Measurements from ENCODE around the gene TBC1D32.

GRCh38 chr6:121067381-121067780 is 266.9 kb downstream of the TBC1D32 start:
- TF ChIP-seq ZNF274 (IDR thresholded peaks at IDR 0.05; ENCODE audit: low read length) (no peak), ZNF274 (tag by site-specific recombination; IDR thresholded peaks at IDR 0.05; ENCODE audit: borderline replicate concordance) (no peak), CTCF (tag by site-specific recombination; IDR thresholded peaks at IDR 0.05) (no peak), ZBTB26 (tag by site-specific recombination; optimal IDR thresholded peaks at IDR 0.05) (no peak), PRDM10 (tag by site-specific recombination; IDR thresholded peaks at IDR 0.05) (no peak), YY1 (tag by site-specific recombination; IDR thresholded peaks at IDR 0.05) (no peak), ZBTB8A (tag by site-specific recombination; IDR thresholded peaks at IDR 0.05) (no peak)
